CD14-positive monocyte (primary cell): ENCODE results near the gene RNF169. TPM values are rescaled to one million over a fixed set of nuclear protein-coding genes. Genes with fewer than 3 reads are reported as not detected.

Experiments
- DNase-seq, 3 donors: peaks; one replicate each; pipeline ENCODE4 v3.0.0-alpha.2; 2011 to 2022
- H2AFZ ChIP-seq: 2 replicates; pipeline ENCODE4 v1.6.0; 2012; ENCODE audit warnings: mild to moderate bottlenecking, low read depth, low read length, inconsistent platforms; ENCODE audit not compliant: insufficient read depth, poor library complexity, severe bottlenecking
- H3K27ac ChIP-seq, 2 donors: 1 replicate in 1 of 2; 2 replicates in 1 of 2; pipeline ENCODE4 v1.5.1; 2012 to 2013; ENCODE audit warnings: low read length in 2 of 2, control low read depth in 1 of 2, inconsistent platforms in 1 of 2, low read depth in 1 of 2, mild to moderate bottlenecking in 1 of 2
- H3K27me3 ChIP-seq, 2 donors: one replicate each; pipeline versions ENCODE4 v1.6.0 to v1.6.1; 2011 to 2013; ENCODE audit warnings: low read length in 2 of 2; ENCODE audit not compliant: control insufficient read depth in 2 of 2, insufficient read depth in 2 of 2
- H3K36me3 ChIP-seq, 2 donors: replicated peaks in 1 of 2; 1 replicate in 1 of 2; 2 replicates in 1 of 2; pipeline versions ENCODE4 v1.5.1 to v1.6.1; 2012 to 2013; ENCODE audit warnings: low read length in 2 of 2, control low read depth in 1 of 2, inconsistent platforms in 1 of 2, mild to moderate bottlenecking in 1 of 2; ENCODE audit not compliant: insufficient read depth in 2 of 2, control insufficient read depth in 1 of 2
- H3K4me1 ChIP-seq, 2 donors: 1 replicate in 1 of 2; 2 replicates in 1 of 2; pipeline versions ENCODE4 v1.5.1 to v1.6.1; 2012 to 2013; ENCODE audit warnings: low read length in 2 of 2, control low read depth in 1 of 2, inconsistent platforms in 1 of 2, mild to moderate bottlenecking in 1 of 2, moderate library complexity in 1 of 2; ENCODE audit not compliant: insufficient read depth in 2 of 2, control insufficient read depth in 1 of 2
- H3K4me2 ChIP-seq: replicated peaks from 2 replicates; pipeline ENCODE3; 2012; ENCODE audit warnings: low read length, moderate library complexity, mild to moderate bottlenecking; ENCODE audit not compliant: poor library complexity, severe bottlenecking; ENCODE audit errors: extremely low read depth
- H3K4me3 ChIP-seq, 3 experiments: fragments of 200-600 bp in 1 of 3; sonication (generic) in 1 of 3; replicated peaks in 1 of 3; 1 replicate in 2 of 3; 2 replicates in 1 of 3; pipeline ENCODE4 v1.5.1; 2011 to 2013; ENCODE audit warnings: low read length in 3 of 3, mild to moderate bottlenecking in 3 of 3, control low read depth in 2 of 3, low read depth in 2 of 3, inconsistent platforms in 1 of 3, moderate library complexity in 1 of 3
- H3K79me2 ChIP-seq: 2 replicates; pipeline ENCODE4 v1.6.0; 2012; ENCODE audit warnings: mild to moderate bottlenecking, control low read depth, inconsistent platforms, low read length, moderate library complexity; ENCODE audit not compliant: insufficient read depth
- H3K9ac ChIP-seq: 2 replicates; pipeline ENCODE4 v1.6.0; 2017; ENCODE audit warnings: low read length, mild to moderate bottlenecking; ENCODE audit not compliant: insufficient read depth, poor library complexity, severe bottlenecking
- H3K9me3 ChIP-seq, 2 donors: replicated peaks in 1 of 2; 1 replicate in 1 of 2; 2 replicates in 1 of 2; pipeline versions ENCODE4 v1.5.1 to v1.6.1; 2012 to 2013; ENCODE audit warnings: low read length in 2 of 2, control low read depth in 1 of 2; ENCODE audit not compliant: control insufficient read depth in 1 of 2, insufficient read depth in 1 of 2
- H4K20me1 ChIP-seq: 2 replicates; pipeline ENCODE4 v1.6.0; 2012; ENCODE audit warnings: mild to moderate bottlenecking, low read length, control low read depth, moderate library complexity; ENCODE audit not compliant: insufficient read depth
- H3K27ac Mint-ChIP-seq, 7 donors: one replicate each; pipeline ENCODE4 v1.8.0; 2020; ENCODE audit warnings: mild to moderate bottlenecking in 7 of 7, mixed read lengths in 7 of 7, moderate library complexity in 6 of 7, inconsistent platforms in 2 of 7
- H3K27me3 Mint-ChIP-seq, 3 donors: one replicate each; pipeline ENCODE4 v1.8.0; 2021 to 2022; ENCODE audit warnings: low read depth in 3 of 3, mild to moderate bottlenecking in 3 of 3, mixed read lengths in 3 of 3, moderate library complexity in 3 of 3, inconsistent platforms in 1 of 3
- H3K36me3 Mint-ChIP-seq, 2 donors: one replicate each; pipeline ENCODE4 v1.8.0; 2020; ENCODE audit warnings: mixed read lengths in 2 of 2, inconsistent platforms in 1 of 2, mild to moderate bottlenecking in 1 of 2
- H3K4me1 Mint-ChIP-seq: one replicate; pipeline ENCODE4 v1.8.0; 2020; ENCODE audit warnings: mild to moderate bottlenecking, mixed read lengths
- H3K4me3 Mint-ChIP-seq, 2 donors: one replicate each; pipeline ENCODE4 v1.8.0; 2020; ENCODE audit warnings: mild to moderate bottlenecking in 2 of 2, mixed read lengths in 2 of 2, moderate library complexity in 1 of 2
- H3K9me3 Mint-ChIP-seq, 7 donors: one replicate each; pipeline ENCODE4 v1.8.0; 2020 to 2022; ENCODE audit warnings: mixed read lengths in 7 of 7, mild to moderate bottlenecking in 6 of 7, moderate library complexity in 6 of 7, inconsistent platforms in 2 of 7
- CTCF ChIP-seq: fragments of 200-600 bp; IDR thresholded peaks from one replicate; pipeline ENCODE4 v1.8.0; 2022; ENCODE audit warnings: antibody characterized with exemption, mild to moderate bottlenecking
- WGBS: methylation state at CpG from one replicate; pipeline ENCODE4 v1.1.5; 2013; ENCODE audit warnings: missing lambda C conversion rate; ENCODE audit not compliant: insufficient coverage; 5-methylcytosine and 5-hydroxymethylcytosine counted together
- intact Hi-C, 2 donors: fragments of 100-400 bp; cut with micrococcal nuclease; formaldehyde crosslinking; loops; one replicate each; pipeline versions ENCODE4 v1.15.0 to v1.15.1; 2023
- polyA plus RNA-seq, 3 donors: library from polyadenylated mRNA; depleted of rRNA in 1 of 3; unstranded in 2 of 3; stranded (reverse) in 1 of 3; fragments of 300-500 nt in 2 of 3; fragments of >200 nt in 1 of 3; fragmentation: Illumina TruSeq in 2 of 3; gene quantifications; 1 replicate in 2 of 3; 2 replicates in 1 of 3; pipeline ENCODE4 v1.2.3, GENCODE V29; 2012 to 2021

RNF169 gene
- polyA plus RNA-seq, 3 donors, result 1.4 to 16.2 (median 2.0) TPM

GRCh38 chr11:74838188-74838587 is 89.5 kb downstream of the RNF169 start:
- H3K4me3 ChIP-seq, result no peak overlapping the region
- intact Hi-C loops, result no loop called here
- no peaks in the 10 kb centered on the region for H3K27me3 ChIP-seq
- H3K27ac ChIP-seq, result no peak overlapping the region
- H3K4me2 ChIP-seq, result no peak overlapping the region
- peaks cover 8% of the 10 kb centered on the region for H3K4me1 Mint-ChIP-seq
- no peaks in the 10 kb centered on the region for H3K9me3 ChIP-seq
- peaks cover 21% of the 10 kb centered on the region for H4K20me1 ChIP-seq
- no peak overlapping the region for H2AFZ ChIP-seq
- peaks cover 72 to 89% of the 10 kb centered on the region in 2 donors for H3K36me3 Mint-ChIP-seq
- no peak for TF ChIP-seq CTCF
- H3K27ac Mint-ChIP-seq, result peak overlapping the region in 1 of 7 donors; percentile 43
- DNase-seq, result no peak
- no peak overlapping the region for H3K4me3 Mint-ChIP-seq
- no peaks in the 10 kb centered on the region for H3K9me3 Mint-ChIP-seq
- H3K4me1 ChIP-seq, result no peaks in the 10 kb centered on the region
- peaks cover 0 to 1% (median 0%) of the 10 kb centered on the region in 3 donors for H3K27me3 Mint-ChIP-seq
- WGBS, result no CpG with 5 or more reads among the region's 1 CpG
- peaks cover 49 to 93% of the 10 kb centered on the region in 2 donors for H3K36me3 ChIP-seq
- no peaks in the 10 kb centered on the region for H3K79me2 ChIP-seq
- no peak overlapping the region for H3K9ac ChIP-seq

- no peak overlapping the region for H3K27ac ChIP-seq
- peak overlapping the region in 3 of 7 donors; percentile 10 to 69 (median 67) for H3K27ac Mint-ChIP-seq
Measured at GRCh38 chr11:74839446-74839845, 90.8 kb downstream of the RNF169 start.

More at GRCh38 chr11:74839446-74839845, 90.8 kb downstream of the RNF169 start:
- Histone ChIP-seq H4K20me1 (peaks cover 9% of the 10 kb centered on the region), H3K4me2 (no peak overlapping the region), H3K4me3 (no peak overlapping the region), H3K36me3 (peaks cover 40 to 91% of the 10 kb centered on the region in 2 donors), H3K9me3 (no peaks in the 10 kb centered on the region), H2AFZ (no peak overlapping the region), H3K4me1 (no peaks in the 10 kb centered on the region), H3K27me3 (no peaks in the 10 kb centered on the region), H3K9ac (no peak overlapping the region), H3K79me2 (no peaks in the 10 kb centered on the region)
- Mint-ChIP-seq H3K9me3 (no peaks in the 10 kb centered on the region), H3K4me3 (no peak overlapping the region), H3K4me1 (peaks cover 8% of the 10 kb centered on the region), H3K27me3 (peaks cover 0 to 1% (median 0%) of the 10 kb centered on the region in 3 donors), H3K36me3 (peaks cover 79 to 95% of the 10 kb centered on the region in 2 donors)
- WGBS, result no CpG with 5 or more reads among the region's 1 CpG
- TF ChIP-seq CTCF, result no peak
- no peak for DNase-seq
- intact Hi-C loops, result no loop called here
